A549 treated with CpdA at 1 μM for 4 hours (cell line): ENCODE measurements around the gene CEACAM6. TPM values are rescaled to one million over a fixed set of nuclear protein-coding genes. Genes with fewer than 3 reads are reported as not detected.

Source experiments
- total RNA-seq: library from RNA; stranded (reverse); fragments of 200-300 nt; extraction: Qiagen RNA extraction; gene quantifications from 5 replicates; pipeline ENCODE4 v1.2.3, GENCODE V29; 2022; ENCODE audit warnings: low read depth

CEACAM6 gene
- 19.9 to 28.7 TPM (median 26.1 TPM) in 5 replicates for total RNA-seq

DNA sequence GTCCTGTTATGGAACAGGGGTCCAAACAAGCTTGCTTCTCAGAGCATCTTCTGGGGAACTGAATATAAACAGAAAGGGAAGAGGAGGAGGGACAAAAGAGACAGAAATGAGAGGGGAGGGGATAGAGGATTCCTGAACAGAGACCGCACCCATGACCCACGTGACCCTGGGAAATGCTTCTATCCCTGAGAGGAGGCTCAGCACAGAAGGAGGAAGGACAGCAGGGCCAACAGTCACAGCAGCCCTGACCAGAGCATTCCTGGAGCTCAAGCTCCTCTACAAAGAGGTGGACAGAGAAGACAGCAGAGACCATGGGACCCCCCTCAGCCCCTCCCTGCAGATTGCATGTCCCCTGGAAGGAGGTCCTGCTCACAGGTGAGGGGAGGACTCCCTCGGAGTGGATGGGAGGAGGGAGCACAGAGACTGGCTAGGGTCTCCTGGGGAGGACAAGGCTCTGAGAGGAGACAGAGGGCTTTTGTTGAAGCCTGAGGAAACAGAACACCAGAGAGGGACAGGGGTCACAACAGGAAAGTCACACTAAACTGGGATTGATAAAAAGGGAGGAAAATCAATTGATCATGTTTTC lies at the start of gene CEACAM6:
CEACAM6 (plus strand) TSS at position 203 of the 586 bp plus-strand sequence; CDS start at position 312, 109 bp downstream.

DNA sequence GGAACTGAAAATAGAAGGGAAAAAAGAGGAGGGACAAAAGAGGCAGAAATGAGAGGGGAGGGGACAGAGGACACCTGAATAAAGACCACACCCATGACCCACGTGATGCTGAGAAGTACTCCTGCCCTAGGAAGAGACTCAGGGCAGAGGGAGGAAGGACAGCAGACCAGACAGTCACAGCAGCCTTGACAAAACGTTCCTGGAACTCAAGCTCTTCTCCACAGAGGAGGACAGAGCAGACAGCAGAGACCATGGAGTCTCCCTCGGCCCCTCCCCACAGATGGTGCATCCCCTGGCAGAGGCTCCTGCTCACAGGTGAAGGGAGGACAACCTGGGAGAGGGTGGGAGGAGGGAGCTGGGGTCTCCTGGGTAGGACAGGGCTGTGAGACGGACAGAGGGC lies 46.8 kb upstream of the CEACAM6 start, which contains the start of gene CEACAM5:
CEACAM5 (plus strand) TSS at position 146 of the 400 bp plus-strand sequence; CDS start at position 252, 106 bp downstream.

DNA sequence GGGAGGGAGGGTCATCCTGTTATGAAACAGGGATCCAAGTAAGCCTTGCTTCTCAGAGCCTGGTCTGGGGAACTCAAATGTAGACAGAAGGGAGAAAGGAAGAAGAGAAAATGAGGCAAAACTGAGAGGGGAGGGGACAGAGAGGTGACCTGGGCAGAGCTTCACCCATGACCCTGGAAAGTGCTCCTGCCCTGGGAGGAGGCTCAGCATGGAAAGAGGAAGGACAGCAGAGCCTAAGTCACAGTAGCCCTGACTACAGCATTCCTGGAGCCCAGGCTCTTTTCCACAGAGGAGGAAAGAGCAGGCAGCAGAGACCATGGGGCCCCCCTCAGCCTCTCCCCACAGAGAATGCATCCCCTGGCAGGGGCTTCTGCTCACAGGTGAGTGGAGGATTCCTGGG lies 41.0 kb downstream of the CEACAM6 start, which contains the start of gene CEACAM3:
CEACAM3 (plus strand) TSS at position 226 of the 400 bp plus-strand sequence; CDS start at position 317, 91 bp downstream.

Other genes starting within 250 kb of the CEACAM6 start
- not detected in 5 replicates for gene CEACAM21, start 179.4 kb upstream of the CEACAM6 start, total RNA-seq
- not detected in 5 replicates for gene CEACAM4, start 128.5 kb upstream of the CEACAM6 start, total RNA-seq
- 0.02 TPM in 1 of 5 replicates, not detected in the others for gene CEACAM7, start 67.3 kb upstream of the CEACAM6 start, total RNA-seq
- 1.8 to 2.7 TPM (median 2.4 TPM) in 5 replicates for gene CEACAM5, start 46.9 kb upstream of the CEACAM6 start, total RNA-seq
- gene CEACAM3, start 41.1 kb downstream of the CEACAM6 start, total RNA-seq, result not detected in 5 replicates
- gene LYPD4, start 89.2 kb downstream of the CEACAM6 start, total RNA-seq, result not detected in 5 replicates
- gene DMRTC2, start 89.5 kb downstream of the CEACAM6 start, total RNA-seq, result not detected in 5 replicates
- 8,931 to 10,409 TPM (median 9,359 TPM) in 5 replicates for gene RPS19, start 104.7 kb downstream of the CEACAM6 start, total RNA-seq
- gene CD79A, start 121.7 kb downstream of the CEACAM6 start, total RNA-seq, result 0.52 to 1.3 TPM (median 1.0 TPM) in 5 replicates
- gene ARHGEF1, start 127.7 kb downstream of the CEACAM6 start, total RNA-seq, result 87.0 to 126 TPM (median 107 TPM) in 5 replicates
- gene ERFL, start 172.9 kb downstream of the CEACAM6 start, total RNA-seq, result 0.21 to 0.35 TPM (median 0.26 TPM) in 5 replicates
- gene RABAC1, start 203.8 kb downstream of the CEACAM6 start, total RNA-seq, result 178 to 267 TPM (median 257 TPM) in 5 replicates
- 3.5 to 5.1 TPM (median 4.9 TPM) in 5 replicates for gene ATP1A3, start 238.7 kb downstream of the CEACAM6 start, total RNA-seq